Memory B cell (primary cell): ENCODE measurements around the gene MAPK8IP1.

Source experiments
- ATAC-seq: fragments of 150-1000 bp; cut with Tn5 transposase; 2 replicates; pipeline ENCODE4 v1.10.0; 2021; ENCODE audit warnings: low read depth, mild to moderate bottlenecking, moderate library complexity
- DNase-seq, 2 donors: peaks; one replicate each; pipeline ENCODE4 v3.0.0; 2022; ENCODE audit warnings: low spot score in 2 of 2
- H3K27ac Mint-ChIP-seq: one replicate; pipeline ENCODE4 v1.8.0; 2022; ENCODE audit warnings: mild to moderate bottlenecking, moderate library complexity, mixed read lengths
- H3K27me3 Mint-ChIP-seq: one replicate; pipeline ENCODE4 v1.8.0; 2022; ENCODE audit warnings: mixed read lengths
- H3K36me3 Mint-ChIP-seq: one replicate; pipeline ENCODE4 v1.8.0; 2022; ENCODE audit warnings: mild to moderate bottlenecking, mixed read lengths
- H3K4me1 Mint-ChIP-seq: one replicate; pipeline ENCODE4 v1.8.0; 2022; ENCODE audit warnings: mixed read lengths
- H3K4me3 Mint-ChIP-seq: one replicate; pipeline ENCODE4 v1.8.0; 2022; ENCODE audit warnings: mild to moderate bottlenecking, moderate library complexity, mixed read lengths
- H3K9me3 Mint-ChIP-seq: one replicate; pipeline ENCODE4 v1.8.0; 2022; ENCODE audit warnings: mixed read lengths

Gene MAPK8IP1

DNA sequence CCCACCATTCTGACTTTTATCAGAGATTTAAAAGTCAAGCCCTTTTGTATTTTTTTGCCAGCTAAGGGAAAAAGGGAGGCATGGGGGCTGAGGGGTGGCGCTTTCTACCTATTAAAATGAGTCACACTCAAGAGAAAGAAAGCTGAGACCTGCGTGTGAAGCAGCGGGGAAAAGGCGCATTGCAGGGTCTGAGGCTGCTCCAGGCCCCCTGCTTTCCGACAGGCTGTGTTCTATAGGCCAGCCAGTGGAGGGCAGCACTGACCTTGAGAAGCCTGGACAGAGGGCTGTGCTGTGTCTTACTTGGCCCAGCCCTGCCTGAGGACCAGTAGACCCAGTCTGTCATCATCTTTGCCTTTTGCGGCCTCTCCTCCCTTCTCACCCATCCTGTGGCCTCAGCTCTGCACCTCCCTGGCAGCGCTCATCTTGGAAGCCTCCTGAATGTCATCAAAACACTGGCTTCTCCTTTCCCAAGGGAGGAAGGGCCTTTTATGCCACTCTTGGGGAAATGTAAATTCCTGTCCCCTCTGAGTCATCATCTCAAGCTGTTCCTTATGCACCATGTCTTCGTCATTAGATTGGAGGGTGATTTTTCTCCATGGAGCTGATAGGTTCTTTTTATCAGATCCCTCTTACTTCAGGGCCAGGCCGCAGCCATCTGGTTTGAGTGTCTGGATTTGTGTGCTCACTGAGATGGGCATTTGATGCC is 12.6 kb upstream of the MAPK8IP1 start:
- Mint-ChIP-seq H3K27me3 (no peaks in the 10 kb centered on the region), H3K27ac (no peak overlapping the region), H3K9me3 (no peaks in the 10 kb centered on the region), H3K4me3 (no peak overlapping the region), H3K4me1 (peaks cover 2% of the 10 kb centered on the region), H3K36me3 (peaks cover 45% of the 10 kb centered on the region)
- DNase-seq, result peak; percentile 31 to 40
- peak; percentile 79 for ATAC-seq

DNA sequence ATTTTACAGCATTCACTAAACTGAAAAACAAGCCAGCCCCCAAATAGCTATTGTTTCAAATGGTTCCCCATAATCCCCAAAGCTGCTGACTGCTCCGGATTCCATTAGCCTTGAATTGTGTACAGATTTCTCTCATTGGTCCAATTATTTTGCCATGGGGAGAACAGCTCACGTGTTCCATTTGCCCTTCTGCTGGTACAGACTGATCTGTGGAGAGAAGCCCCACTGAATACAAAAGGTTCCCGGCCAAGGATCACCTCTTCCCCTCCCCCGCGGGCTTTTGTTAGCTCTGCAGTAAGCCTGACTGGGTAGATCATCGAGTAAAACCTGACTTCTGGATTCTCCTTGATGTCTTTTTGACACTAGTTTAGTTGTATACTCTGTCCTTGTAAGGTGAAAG is 9.1 kb upstream of the MAPK8IP1 start:
- Mint-ChIP-seq H3K9me3 (no peaks in the 10 kb centered on the region), H3K36me3 (peaks cover 44% of the 10 kb centered on the region), H3K27ac (no peak overlapping the region), H3K27me3 (no peaks in the 10 kb centered on the region), H3K4me1 (peaks cover 2% of the 10 kb centered on the region), H3K4me3 (no peak overlapping the region)
- no peak for DNase-seq
- ATAC-seq, result no peak

DNA sequence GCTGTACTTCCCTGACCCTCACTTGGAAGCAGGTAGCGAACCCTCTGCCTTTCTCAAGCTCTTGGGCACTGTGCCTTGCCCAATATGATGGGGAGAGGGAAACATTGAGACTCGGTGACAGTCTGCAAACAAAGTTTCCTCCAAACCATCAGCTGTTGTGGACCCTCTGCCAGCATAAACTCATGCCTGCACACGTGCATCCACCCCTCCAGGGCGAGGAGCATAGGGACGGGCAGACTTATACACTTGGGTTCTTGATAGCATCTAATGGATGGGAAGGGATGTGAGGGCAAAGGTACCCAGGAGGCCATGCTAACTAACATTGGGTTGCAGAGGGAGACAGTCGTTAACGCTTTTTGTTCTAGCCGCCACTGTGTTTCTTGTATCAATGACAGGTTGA is 8.2 kb upstream of the MAPK8IP1 start:
- DNase-seq (no peak), ATAC-seq (no peak)
- no peaks in the 10 kb centered on the region for H3K27me3 Mint-ChIP-seq
- no peak overlapping the region for H3K27ac Mint-ChIP-seq
- peaks cover 2% of the 10 kb centered on the region for H3K4me1 Mint-ChIP-seq
- H3K9me3 Mint-ChIP-seq, result no peaks in the 10 kb centered on the region
- H3K4me3 Mint-ChIP-seq, result no peak overlapping the region
- peaks cover 43% of the 10 kb centered on the region for H3K36me3 Mint-ChIP-seq

DNA sequence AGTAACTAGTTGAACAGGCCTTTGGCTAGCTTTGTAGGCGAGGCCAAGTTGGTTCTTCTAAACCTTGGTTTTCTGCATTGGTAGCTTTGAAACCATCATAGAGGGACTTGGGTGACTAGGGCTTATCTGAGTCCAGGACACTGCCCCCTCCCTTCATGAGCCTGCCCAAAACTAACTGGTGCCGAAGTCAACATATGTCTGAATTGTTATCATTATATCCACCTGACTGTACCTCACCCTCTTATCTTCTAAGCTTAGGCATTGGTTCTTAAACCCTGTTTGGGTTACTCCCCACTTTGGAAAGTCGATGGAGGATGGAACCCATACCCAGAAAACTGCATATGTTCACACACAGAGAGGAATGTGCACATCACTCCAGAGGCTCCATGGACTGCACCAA is 7.6 kb upstream of the MAPK8IP1 start:
- H3K4me3 Mint-ChIP-seq, result no peak overlapping the region
- no peaks in the 10 kb centered on the region for H3K9me3 Mint-ChIP-seq
- peaks cover 2% of the 10 kb centered on the region for H3K4me1 Mint-ChIP-seq
- peaks cover 46% of the 10 kb centered on the region for H3K36me3 Mint-ChIP-seq
- ATAC-seq (no peak), DNase-seq (no peak)
- no peak overlapping the region for H3K27ac Mint-ChIP-seq
- H3K27me3 Mint-ChIP-seq, result no peaks in the 10 kb centered on the region

DNA sequence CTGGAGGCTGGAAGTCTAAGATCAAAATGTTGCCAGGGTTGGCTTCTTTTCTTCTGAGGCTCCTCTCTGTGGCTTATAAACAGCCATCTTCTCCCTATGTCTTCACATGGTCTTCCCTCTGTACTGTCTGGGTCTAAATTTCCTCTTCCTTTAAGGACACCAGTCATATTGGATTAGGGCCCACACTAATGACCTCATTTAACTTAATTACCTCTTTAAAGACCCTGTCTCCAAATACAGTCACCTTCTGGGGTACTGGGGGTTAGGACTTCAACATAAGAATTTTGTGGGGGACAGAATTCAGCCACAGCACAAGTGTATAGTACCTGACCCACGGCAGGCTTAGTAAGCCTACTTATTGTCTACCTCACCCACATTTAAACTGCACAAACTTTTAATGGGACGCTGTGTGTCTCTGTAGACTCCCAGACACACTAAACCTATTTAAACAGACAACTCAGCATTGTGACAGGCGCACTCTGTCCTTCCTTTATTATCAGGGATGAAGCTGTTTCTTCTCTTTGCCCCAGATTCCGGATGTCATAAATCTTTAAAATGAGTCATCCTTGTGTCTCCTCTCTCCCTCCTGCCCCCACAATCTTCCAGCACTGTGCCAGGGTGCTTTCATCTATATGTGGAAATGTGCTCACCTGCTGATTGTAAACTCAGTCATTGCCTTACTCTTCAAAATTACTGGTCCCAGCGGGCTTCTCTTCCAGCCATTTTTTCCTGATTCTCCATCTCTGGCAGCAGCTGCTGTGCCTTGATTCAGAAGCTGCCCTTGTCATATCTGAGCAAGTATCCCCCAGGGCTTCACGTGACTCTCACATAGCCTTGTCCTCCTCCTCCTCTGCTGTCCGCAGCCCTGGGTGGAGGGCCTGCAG is 5.4 kb upstream of the MAPK8IP1 start:
- Mint-ChIP-seq H3K4me1 (peaks cover 12% of the 10 kb centered on the region), H3K27ac (no peak overlapping the region), H3K27me3 (no peaks in the 10 kb centered on the region), H3K9me3 (no peaks in the 10 kb centered on the region), H3K4me3 (no peak overlapping the region), H3K36me3 (peaks cover 39% of the 10 kb centered on the region)
- DNase-seq, result no peak
- no peak for ATAC-seq

DNA sequence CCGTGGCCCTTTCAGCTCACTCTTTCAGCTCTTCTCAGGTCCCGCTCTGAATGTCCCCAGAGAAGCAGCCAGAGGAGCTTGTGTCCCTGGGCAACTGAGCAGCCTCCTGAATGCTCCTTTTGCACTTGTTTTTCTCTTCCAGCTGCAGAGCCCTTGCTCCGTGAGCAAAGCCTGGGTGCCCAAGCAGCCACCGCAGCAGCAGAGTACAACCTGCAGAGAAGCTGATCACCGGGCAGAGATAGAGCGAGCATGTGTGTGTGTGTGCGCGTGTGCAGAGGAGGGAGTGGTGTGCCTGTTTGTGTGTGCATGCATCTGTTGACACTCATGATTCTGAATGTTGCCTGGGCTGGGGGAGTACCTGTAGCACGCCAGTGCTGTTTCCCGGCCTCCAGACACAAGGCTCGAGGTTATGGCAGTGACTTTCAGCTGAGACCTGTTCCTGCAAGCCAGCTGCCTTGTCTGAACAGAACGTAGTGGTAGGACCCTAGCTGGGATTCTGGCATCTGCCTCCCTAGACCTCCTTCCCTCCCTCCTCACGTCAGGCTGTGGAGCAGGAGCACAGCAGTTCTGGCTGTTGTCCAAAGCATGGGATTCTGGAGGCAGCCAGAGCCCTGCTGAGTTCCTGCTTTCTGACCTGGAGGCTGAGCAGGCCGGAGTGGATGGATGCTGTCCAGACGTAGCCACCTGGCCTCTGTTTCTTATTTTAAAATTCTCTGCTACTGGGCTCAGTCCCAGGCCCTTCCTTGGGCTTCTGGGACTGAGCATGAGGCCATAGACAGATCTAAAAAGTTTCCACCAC is 4.5 kb upstream of the MAPK8IP1 start:
- Mint-ChIP-seq H3K27ac (no peak overlapping the region), H3K27me3 (no peaks in the 10 kb centered on the region), H3K4me1 (peaks cover 13% of the 10 kb centered on the region), H3K9me3 (no peaks in the 10 kb centered on the region), H3K36me3 (peaks cover 35% of the 10 kb centered on the region), H3K4me3 (no peak overlapping the region)
- ATAC-seq, result no peak
- DNase-seq, result no peak

DNA sequence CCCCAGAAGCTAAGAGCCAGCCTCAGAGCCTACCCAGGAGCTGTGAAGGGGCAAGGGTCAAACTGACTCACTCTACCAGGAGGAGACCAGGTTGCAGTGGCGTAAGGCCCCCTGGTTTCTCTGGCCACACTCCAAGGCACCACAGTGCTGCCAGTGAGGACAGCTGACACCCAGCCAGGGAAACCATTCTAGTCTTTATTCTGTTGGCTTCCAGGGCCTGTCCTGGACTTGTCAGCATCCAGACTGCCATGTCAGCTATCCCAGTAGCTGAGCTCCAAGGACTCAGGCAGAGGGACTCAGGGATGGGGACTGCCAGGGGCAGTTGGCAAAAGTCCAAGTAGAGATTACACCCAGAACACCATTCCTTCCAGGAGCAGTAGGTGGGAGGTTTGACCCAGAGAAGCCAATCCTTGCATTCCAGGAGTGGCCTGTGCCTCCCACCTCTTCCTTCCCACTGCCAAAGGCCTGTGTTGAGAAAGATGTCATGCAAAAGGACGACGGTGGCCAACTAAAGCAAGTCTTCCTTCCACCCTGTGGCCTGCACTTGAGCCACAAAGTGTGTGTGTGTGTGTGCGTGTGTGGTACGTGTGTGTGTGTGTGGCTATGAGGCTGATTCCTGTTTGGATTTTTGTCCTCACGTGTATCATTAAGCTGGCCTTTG is 3.6 kb upstream of the MAPK8IP1 start:
- no peaks in the 10 kb centered on the region for H3K27me3 Mint-ChIP-seq
- H3K36me3 Mint-ChIP-seq, result peaks cover 33% of the 10 kb centered on the region
- DNase-seq (no peak), ATAC-seq (no peak)
- H3K4me3 Mint-ChIP-seq, result no peak overlapping the region
- H3K4me1 Mint-ChIP-seq, result peaks cover 13% of the 10 kb centered on the region
- H3K27ac Mint-ChIP-seq, result no peak overlapping the region
- no peaks in the 10 kb centered on the region for H3K9me3 Mint-ChIP-seq

DNA sequence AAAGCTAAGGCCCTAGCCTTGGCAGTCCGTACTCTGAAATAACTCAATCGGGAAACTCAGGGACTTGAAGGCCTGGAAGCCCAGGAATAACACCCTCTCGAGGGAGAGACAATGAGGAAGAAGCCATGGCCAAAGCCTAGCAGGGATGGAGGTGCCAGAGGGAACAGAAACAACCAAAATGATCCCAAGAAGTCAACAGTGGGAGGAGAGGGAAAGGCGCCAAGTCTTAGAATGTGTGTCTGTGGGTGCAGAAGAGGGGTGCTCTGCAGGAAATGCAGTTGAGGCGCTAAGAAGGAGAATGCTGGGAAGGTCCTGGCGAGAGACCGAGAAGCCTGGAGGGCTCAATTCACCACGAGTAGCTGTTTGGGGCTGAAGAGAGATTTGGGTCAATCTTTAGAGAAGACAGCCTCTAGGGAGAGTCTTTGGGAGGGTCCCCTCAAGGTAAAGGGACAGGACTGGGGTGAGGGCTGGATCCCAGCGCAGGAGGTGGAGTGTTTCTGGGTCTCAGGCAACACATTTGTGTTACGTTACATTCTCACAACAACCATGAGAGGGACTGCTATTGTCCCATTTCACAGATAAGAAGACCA is 760 bp upstream of the MAPK8IP1 start:
- peaks cover 15% of the 10 kb centered on the region for H3K4me1 Mint-ChIP-seq
- H3K4me3 Mint-ChIP-seq, result peak overlapping the region; percentile 70
- peaks cover 21% of the 10 kb centered on the region for H3K36me3 Mint-ChIP-seq
- no peaks in the 10 kb centered on the region for H3K27me3 Mint-ChIP-seq
- ATAC-seq (no peak), DNase-seq (no peak)
- H3K27ac Mint-ChIP-seq, result no peak overlapping the region
- no peaks in the 10 kb centered on the region for H3K9me3 Mint-ChIP-seq

DNA sequence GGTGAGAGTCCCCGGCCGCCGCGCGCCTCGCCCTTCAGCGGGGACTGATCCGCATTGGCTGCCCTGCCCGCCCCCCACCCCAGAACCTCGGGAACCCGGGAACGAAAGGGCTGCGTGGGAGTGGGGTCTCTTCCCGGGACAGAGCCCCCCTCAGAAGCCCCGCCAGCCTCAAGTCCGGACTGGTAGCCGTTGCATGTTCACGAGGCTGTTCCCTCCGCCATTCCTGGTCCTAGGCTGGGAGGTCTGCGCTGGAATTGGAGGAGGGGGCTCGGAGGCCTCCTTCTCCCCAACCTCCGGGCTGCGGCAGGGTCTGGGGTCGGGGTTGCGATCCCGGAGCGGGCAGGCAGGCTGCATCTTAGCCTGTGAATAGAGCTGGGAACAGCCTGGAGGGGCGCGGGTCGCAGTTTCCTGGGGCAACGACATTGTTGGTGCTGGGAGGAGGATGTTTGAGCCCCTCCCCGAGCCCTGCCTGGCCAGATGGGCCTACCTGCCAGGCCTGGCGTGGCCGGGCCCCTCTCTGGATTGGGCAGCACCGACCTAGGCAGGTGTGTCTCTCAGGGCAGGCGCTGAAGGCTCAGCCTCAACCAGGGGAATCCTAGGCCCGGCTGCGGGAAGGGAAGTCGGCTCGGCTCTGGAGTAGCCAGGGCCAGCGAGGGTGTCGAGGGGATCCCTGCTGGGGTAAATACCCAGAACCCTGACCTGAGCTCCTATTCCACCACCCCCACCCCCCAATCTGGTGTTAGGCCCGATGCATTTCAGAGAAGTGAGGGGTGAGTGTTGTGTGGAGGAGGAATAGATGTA is 670 bp downstream of the MAPK8IP1 start:
- Mint-ChIP-seq H3K4me3 (peak overlapping the region; percentile 50), H3K27ac (no peak overlapping the region), H3K27me3 (peaks cover 2% of the 10 kb centered on the region), H3K36me3 (peaks cover 9% of the 10 kb centered on the region), H3K4me1 (peaks cover 15% of the 10 kb centered on the region), H3K9me3 (no peaks in the 10 kb centered on the region)
- DNase-seq (no peak), ATAC-seq (no peak)

DNA sequence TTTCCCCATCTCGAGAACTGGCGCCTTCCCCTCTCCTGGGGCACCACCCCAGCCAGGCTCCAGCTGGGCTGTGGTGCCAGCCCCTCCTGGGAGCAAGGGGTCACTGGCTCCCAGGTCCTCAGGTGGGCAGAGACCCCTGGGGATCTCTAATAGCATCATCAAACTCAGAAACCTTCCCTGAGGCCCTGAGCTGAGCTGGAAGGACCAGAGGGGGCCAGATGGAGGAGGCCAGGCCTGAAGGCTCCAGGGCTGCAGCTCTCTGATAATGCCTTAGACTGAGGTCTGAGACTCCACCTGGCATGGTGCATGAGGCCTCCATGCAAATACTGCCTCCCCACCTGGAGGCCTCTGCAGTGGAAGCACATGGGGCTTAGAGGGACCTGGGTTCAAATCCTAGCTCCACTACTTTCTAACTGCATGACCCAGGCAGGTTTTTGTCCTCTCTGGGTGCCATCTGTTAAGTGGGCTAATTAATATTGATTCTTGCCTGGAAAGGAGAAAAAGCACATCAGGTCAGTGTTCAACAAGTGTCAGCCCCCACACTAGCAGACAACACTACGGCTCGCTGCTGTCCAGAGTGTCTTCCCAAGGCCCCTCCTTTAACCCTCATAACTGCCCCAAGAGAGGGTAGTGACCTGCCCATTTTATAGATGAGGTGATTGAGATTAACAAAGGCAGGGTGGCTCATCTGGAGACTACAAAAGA is 1.5 kb downstream of the MAPK8IP1 start:
- Mint-ChIP-seq H3K4me1 (peaks cover 15% of the 10 kb centered on the region), H3K4me3 (no peak overlapping the region), H3K27me3 (peaks cover 2% of the 10 kb centered on the region), H3K27ac (no peak overlapping the region), H3K36me3 (peaks cover 7% of the 10 kb centered on the region), H3K9me3 (no peaks in the 10 kb centered on the region)
- DNase-seq, result no peak
- ATAC-seq, result no peak

DNA sequence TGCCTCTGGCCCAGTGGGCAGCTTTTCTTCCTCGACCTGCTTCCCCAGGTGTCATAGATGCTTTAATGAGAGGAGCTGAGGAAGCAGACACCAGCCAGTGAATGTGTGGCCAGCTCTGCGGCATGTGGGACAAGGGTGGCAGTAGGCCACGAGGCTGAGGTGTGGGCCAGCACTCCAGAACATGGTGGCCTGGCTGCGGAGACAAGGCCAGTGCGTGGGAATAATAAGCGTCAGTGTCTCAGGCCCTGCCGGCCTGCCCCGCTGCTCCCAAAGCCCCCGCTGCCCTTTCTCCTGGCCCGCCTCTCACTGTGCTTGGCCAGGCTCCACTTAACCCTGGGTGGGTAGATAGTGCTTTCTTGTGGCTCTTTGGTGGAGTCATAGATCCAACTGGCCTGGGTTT is 2.1 kb downstream of the MAPK8IP1 start:
- peaks cover 15% of the 10 kb centered on the region for H3K4me1 Mint-ChIP-seq
- H3K27me3 Mint-ChIP-seq, result peaks cover 2% of the 10 kb centered on the region
- H3K9me3 Mint-ChIP-seq, result no peaks in the 10 kb centered on the region
- H3K4me3 Mint-ChIP-seq, result no peak overlapping the region
- H3K27ac Mint-ChIP-seq, result no peak overlapping the region
- no peak for DNase-seq
- H3K36me3 Mint-ChIP-seq, result peaks cover 4% of the 10 kb centered on the region
- ATAC-seq, result no peak

DNA sequence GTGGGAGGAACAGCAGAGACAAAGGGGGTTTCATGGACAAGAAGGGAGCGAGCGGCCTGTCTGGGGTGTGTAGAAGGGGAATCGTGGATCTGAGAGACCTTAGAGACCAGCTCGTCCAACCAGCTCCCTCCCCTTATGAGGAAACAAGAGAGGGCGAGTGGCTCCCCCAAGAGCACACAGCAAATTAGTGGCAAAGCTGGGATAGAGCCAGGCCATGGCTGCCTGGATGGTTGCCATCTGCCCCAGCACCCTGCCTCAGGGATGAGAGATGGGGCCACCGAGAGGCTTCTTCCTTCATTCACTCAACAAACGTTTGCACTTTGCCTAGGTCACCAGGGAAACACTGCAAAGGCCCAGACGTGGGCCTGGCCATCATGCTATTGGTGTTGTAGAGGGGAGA is 4.1 kb downstream of the MAPK8IP1 start:
- Mint-ChIP-seq H3K4me1 (peaks cover 9% of the 10 kb centered on the region), H3K27me3 (peaks cover 6% of the 10 kb centered on the region), H3K4me3 (no peak overlapping the region), H3K27ac (no peak overlapping the region), H3K36me3 (peaks cover 2% of the 10 kb centered on the region), H3K9me3 (no peaks in the 10 kb centered on the region)
- ATAC-seq, result no peak
- no peak for DNase-seq
